Bone marrow (tissue), 2 donors: Measurements from ENCODE around the gene PXDN.
"Not testable (repeated sequence)": the region's sequence is repeated elsewhere in the genome, so short reads cannot be mapped to it uniquely, and the experiment has no call there.

Source experiments
- DNase-seq, 2 donors: peaks; one replicate each; lab custom pipeline; 2025; lab: John Stamatoyannopoulos, UW

The PXDN gene

GRCh38 chr2:1744446-1745170 is at the start of gene PXDN:
PXDN (minus strand) TSS chr2:1744515; CDS start chr2:1744455, 60 bp downstream.
- no peak for DNase-seq

GRCh38 chr2:1793868-1794445 is 49.6 kb upstream of the PXDN start:
- DNase-seq = no peak

- DNase-seq = no peak
Measured at GRCh38 chr2:1793001-1793867, 48.9 kb upstream of the PXDN start.

GRCh38 chr2:1791685-1792435 is 47.5 kb upstream of the PXDN start:
- no peak for DNase-seq

GRCh38 chr2:1791006-1791605 is 46.8 kb upstream of the PXDN start:
- DNase-seq = no peak

GRCh38 chr2:1790473-1790872 is 46.2 kb upstream of the PXDN start:
- no peak for DNase-seq

GRCh38 chr2:1789610-1790009 is 45.3 kb upstream of the PXDN start:
- no peak for DNase-seq

- no peak for DNase-seq
Measured at GRCh38 chr2:1788478-1788959, 44.2 kb upstream of the PXDN start.

- DNase-seq = no peak
Measured at GRCh38 chr2:1787755-1788477, 43.6 kb upstream of the PXDN start.

- no peak for DNase-seq
Measured at GRCh38 chr2:1784986-1785617, 40.8 kb upstream of the PXDN start.

GRCh38 chr2:1784087-1784486 is 39.8 kb upstream of the PXDN start:
- no peak for DNase-seq

- no peak for DNase-seq
Measured at GRCh38 chr2:1782514-1782913, 38.2 kb upstream of the PXDN start.

GRCh38 chr2:1781291-1782080 is 37.2 kb upstream of the PXDN start:
- no peak for DNase-seq

GRCh38 chr2:1780693-1781092 is 36.4 kb upstream of the PXDN start:
- DNase-seq = no peak

GRCh38 chr2:1780054-1780453 is 35.7 kb upstream of the PXDN start:
- not testable (repeated sequence) for DNase-seq

- DNase-seq = no peak
Measured at GRCh38 chr2:1778566-1778965, 34.3 kb upstream of the PXDN start.

- no peak for DNase-seq
Measured at GRCh38 chr2:1777781-1778180, 33.5 kb upstream of the PXDN start.

- no peak for DNase-seq
Measured at GRCh38 chr2:1777156-1777555, 32.8 kb upstream of the PXDN start.

- DNase-seq = no peak
Measured at GRCh38 chr2:1775511-1776035, 31.3 kb upstream of the PXDN start.
